ENCODE results near the gene RNF141.

RNF141 gene

DNA sequence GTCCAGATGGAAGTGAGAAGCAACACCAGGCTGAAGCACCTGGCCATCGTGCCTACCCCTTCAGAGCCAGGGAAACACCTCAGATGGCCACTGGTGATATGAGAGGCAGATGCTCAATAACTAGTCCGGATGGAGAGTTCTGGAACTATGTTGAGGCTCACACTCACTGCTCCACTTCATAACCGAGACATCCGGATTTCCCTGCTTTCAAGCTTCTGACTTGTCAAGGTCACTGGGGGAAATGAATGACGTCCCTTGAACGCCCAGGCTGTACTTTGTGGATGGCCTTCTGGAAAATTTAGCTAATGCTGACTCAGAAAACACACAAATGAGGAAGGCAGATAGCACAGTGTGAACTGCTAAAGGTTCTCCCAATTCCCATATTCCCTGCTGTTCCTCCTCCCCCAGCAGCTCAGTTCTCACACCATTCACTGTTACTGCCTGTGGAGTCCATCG lies 27.5 kb upstream of the RNF141 start, which contains the start of gene LYVE1:
LYVE1 (minus strand) TSS at position 180 of the 456 bp plus-strand sequence; CDS start at position 47, 133 bp downstream.
- CTCF ChIA-PET, result no interaction called here
- POLR2A ChIA-PET, result no interaction called here
- Histone ChIP-seq H3K4me1 (ENCODE audit: control insufficient read depth, insufficient read depth, low read length) (no peaks in the 10 kb centered on the region), H3K27ac (ENCODE audit: extremely low read depth, low read depth, low read length) (no peak within 1 kb of the TSS), H3K36me3 (ENCODE audit: control insufficient read depth in 2 of 2, insufficient read depth in 1 of 2, low read length in 2 of 2) (no peaks in the 10 kb centered on the region), H3K4me3 (ENCODE audit: low read depth, low read length) (no peak within 1 kb of the TSS), H3K9me3 (ENCODE audit: control insufficient read depth, insufficient read depth, low read depth, low read length) (no peaks in the 10 kb centered on the region)
- no peak for TF ChIP-seq ZBTB8A (tag by site-specific recombination; IDR thresholded peaks at IDR 0.05)
- 0 out of 2 replicates have a peak, but pooled peaks have one; percentile 42 for TF ChIP-seq ZIC2 (tag by site-specific recombination; IDR thresholded peaks at IDR 0.05)

DNA sequence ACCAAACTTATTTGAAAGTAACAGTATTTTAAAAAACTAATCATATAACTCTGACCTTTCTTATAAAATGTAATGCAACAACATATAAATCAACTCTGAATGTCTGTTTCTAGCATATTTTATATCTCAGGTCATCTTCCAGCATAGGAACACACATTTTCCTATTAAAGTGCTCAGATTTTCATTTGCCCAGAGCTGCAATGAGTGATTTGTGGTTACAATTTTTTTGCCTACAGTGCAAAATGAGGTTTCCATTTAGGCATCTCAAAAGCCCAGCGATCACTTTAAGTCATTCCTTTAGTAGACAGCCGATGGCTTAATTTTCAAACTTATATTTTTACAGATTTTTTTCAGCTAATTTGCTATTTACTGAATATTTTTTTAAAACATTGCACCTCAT lies 26.5 kb upstream of the RNF141 start:
- no peak overlapping the region for H3K27ac ChIP-seq (ENCODE audit: extremely low read depth, low read depth, low read length)
- H3K4me3 ChIP-seq (ENCODE audit: low read depth, low read length), result no peak overlapping the region
- H3K4me1 ChIP-seq (ENCODE audit: control insufficient read depth, insufficient read depth, low read length), result no peaks in the 10 kb centered on the region
- TF ChIP-seq, protein P1, sequence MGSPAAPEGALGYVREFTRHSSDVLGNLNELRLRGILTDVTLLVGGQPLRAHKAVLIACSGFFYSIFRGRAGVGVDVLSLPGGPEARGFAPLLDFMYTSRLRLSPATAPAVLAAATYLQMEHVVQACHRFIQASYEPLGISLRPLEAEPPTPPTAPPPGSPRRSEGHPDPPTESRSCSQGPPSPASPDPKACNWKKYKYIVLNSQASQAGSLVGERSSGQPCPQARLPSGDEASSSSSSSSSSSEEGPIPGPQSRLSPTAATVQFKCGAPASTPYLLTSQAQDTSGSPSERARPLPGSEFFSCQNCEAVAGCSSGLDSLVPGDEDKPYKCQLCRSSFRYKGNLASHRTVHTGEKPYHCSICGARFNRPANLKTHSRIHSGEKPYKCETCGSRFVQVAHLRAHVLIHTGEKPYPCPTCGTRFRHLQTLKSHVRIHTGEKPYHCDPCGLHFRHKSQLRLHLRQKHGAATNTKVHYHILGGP (tag by site-specific recombination; IDR thresholded peaks at IDR 0.05), result no peak
- TF ChIP-seq ZNF366 (tag by site-specific recombination; conservative IDR thresholded peaks at IDR 0.05) (no peak), BCL11A (tag by site-specific recombination; IDR thresholded peaks at IDR 0.05; ENCODE audit: low read depth) (no peak), ZNF133 (tag by site-specific recombination; IDR thresholded peaks at IDR 0.05) (no peak), ZNF274 (IDR thresholded peaks at IDR 0.05; ENCODE audit: low read length) (no peak), ZNF274 (tag by site-specific recombination; IDR thresholded peaks at IDR 0.05; ENCODE audit: borderline replicate concordance) (no peak), ZNF549 (tag by site-specific recombination; IDR thresholded peaks at IDR 0.05) (no peak), ZXDB (tag by site-specific recombination; IDR thresholded peaks at IDR 0.05) (no peak), ZNF473 (tag by site-specific recombination; IDR thresholded peaks at IDR 0.05) (no peak), ZNF624 (tag by site-specific recombination; IDR thresholded peaks at IDR 0.05) (no peak), ZFP37 (tag by site-specific recombination; IDR thresholded peaks at IDR 0.05) (no peak), SP7 (tag by site-specific recombination; IDR thresholded peaks at IDR 0.05) (no peak), ZNF112 (tag by site-specific recombination; IDR thresholded peaks at IDR 0.05) (no peak)
- TF ChIP-seq, protein P2, sequence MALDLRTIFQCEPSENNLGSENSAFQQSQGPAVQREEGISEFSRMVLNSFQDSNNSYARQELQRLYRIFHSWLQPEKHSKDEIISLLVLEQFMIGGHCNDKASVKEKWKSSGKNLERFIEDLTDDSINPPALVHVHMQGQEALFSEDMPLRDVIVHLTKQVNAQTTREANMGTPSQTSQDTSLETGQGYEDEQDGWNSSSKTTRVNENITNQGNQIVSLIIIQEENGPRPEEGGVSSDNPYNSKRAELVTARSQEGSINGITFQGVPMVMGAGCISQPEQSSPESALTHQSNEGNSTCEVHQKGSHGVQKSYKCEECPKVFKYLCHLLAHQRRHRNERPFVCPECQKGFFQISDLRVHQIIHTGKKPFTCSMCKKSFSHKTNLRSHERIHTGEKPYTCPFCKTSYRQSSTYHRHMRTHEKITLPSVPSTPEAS (tag by site-specific recombination; IDR thresholded peaks at IDR 0.05), result no peak
- TF ChIP-seq, protein P3, sequence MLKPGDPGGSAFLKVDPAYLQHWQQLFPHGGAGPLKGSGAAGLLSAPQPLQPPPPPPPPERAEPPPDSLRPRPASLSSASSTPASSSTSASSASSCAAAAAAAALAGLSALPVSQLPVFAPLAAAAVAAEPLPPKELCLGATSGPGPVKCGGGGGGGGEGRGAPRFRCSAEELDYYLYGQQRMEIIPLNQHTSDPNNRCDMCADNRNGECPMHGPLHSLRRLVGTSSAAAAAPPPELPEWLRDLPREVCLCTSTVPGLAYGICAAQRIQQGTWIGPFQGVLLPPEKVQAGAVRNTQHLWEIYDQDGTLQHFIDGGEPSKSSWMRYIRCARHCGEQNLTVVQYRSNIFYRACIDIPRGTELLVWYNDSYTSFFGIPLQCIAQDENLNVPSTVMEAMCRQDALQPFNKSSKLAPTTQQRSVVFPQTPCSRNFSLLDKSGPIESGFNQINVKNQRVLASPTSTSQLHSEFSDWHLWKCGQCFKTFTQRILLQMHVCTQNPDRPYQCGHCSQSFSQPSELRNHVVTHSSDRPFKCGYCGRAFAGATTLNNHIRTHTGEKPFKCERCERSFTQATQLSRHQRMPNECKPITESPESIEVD (tag by site-specific recombination; IDR thresholded peaks at IDR 0.05), result no peak
- TF ChIP-seq, protein P4, sequence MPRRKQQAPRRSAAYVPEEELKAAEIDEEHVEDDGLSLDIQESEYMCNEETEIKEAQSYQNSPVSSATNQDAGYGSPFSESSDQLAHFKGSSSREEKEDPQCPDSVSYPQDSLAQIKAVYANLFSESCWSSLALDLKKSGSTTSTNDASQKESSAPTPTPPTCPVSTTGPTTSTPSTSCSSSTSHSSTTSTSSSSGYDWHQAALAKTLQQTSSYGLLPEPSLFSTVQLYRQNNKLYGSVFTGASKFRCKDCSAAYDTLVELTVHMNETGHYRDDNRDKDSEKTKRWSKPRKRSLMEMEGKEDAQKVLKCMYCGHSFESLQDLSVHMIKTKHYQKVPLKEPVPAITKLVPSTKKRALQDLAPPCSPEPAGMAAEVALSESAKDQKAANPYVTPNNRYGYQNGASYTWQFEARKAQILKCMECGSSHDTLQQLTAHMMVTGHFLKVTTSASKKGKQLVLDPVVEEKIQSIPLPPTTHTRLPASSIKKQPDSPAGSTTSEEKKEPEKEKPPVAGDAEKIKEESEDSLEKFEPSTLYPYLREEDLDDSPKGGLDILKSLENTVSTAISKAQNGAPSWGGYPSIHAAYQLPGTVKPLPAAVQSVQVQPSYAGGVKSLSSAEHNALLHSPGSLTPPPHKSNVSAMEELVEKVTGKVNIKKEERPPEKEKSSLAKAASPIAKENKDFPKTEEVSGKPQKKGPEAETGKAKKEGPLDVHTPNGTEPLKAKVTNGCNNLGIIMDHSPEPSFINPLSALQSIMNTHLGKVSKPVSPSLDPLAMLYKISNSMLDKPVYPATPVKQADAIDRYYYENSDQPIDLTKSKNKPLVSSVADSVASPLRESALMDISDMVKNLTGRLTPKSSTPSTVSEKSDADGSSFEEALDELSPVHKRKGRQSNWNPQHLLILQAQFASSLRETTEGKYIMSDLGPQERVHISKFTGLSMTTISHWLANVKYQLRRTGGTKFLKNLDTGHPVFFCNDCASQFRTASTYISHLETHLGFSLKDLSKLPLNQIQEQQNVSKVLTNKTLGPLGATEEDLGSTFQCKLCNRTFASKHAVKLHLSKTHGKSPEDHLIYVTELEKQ (tag by site-specific recombination; IDR thresholded peaks at IDR 0.05; ENCODE audit: borderline replicate concordance), result no peak
- TF ChIP-seq, protein P5, sequence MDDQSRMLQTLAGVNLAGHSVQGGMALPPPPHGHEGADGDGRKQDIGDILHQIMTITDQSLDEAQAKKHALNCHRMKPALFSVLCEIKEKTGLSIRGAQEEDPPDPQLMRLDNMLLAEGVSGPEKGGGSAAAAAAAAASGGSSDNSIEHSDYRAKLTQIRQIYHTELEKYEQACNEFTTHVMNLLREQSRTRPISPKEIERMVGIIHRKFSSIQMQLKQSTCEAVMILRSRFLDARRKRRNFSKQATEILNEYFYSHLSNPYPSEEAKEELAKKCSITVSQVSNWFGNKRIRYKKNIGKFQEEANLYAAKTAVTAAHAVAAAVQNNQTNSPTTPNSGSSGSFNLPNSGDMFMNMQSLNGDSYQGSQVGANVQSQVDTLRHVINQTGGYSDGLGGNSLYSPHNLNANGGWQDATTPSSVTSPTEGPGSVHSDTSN (CRISPR knock-in tag; IDR thresholded peaks at IDR 0.05), result no peak
- TF ChIP-seq, protein P6, sequence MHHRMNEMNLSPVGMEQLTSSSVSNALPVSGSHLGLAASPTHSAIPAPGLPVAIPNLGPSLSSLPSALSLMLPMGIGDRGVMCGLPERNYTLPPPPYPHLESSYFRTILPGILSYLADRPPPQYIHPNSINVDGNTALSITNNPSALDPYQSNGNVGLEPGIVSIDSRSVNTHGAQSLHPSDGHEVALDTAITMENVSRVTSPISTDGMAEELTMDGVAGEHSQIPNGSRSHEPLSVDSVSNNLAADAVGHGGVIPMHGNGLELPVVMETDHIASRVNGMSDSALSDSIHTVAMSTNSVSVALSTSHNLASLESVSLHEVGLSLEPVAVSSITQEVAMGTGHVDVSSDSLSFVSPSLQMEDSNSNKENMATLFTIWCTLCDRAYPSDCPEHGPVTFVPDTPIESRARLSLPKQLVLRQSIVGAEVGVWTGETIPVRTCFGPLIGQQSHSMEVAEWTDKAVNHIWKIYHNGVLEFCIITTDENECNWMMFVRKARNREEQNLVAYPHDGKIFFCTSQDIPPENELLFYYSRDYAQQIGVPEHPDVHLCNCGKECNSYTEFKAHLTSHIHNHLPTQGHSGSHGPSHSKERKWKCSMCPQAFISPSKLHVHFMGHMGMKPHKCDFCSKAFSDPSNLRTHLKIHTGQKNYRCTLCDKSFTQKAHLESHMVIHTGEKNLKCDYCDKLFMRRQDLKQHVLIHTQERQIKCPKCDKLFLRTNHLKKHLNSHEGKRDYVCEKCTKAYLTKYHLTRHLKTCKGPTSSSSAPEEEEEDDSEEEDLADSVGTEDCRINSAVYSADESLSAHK (tag by site-specific recombination; IDR thresholded peaks at IDR 0.05), result no peak
- H3K36me3 ChIP-seq (ENCODE audit: control insufficient read depth in 2 of 2, insufficient read depth in 1 of 2, low read length in 2 of 2), result no peaks in the 10 kb centered on the region
- no peaks in the 10 kb centered on the region for H3K9me3 ChIP-seq (ENCODE audit: control insufficient read depth, insufficient read depth, low read depth, low read length)
- CTCF ChIA-PET, result interaction anchor here (0.6 kb wide), 2 partner anchors 28 to 161 kb away, joined by 3 to 5 read pairs; no protein-coding TSS in a partner anchor
- POLR2A ChIA-PET, result no interaction called here
